Caco-2 (cell line): ENCODE measurements around the gene DUSP5. TPM values are rescaled to one million over a fixed set of nuclear protein-coding genes. Genes with fewer than 3 reads are reported as not detected.
A peak's percentile ranks its signal among the peaks of the same experiment; 100 is the strongest.

Experiments
- BruUV-seq: library from RNA; stranded (reverse); fragments of 400-500 nt; replicated peaks from 2 replicates; lab custom pipeline; 2021; lab: Mats Ljungman, UMichigan
- CTCF ChIA-PET: fragments of 300-600 bp; sonication (Branson Sonifier 250); formaldehyde crosslinking; loops from one replicate; lab custom pipeline; 2022; ENCODE audit warnings: antibody characterized with exemption; lab: Charles Lee
- POLR2A ChIA-PET: fragments of 300-600 bp; sonication (Branson Sonifier 250); formaldehyde crosslinking; loops from one replicate; lab custom pipeline; 2022; ENCODE audit warnings: antibody characterized with exemption; lab: Charles Lee
- DNase-seq, 2 experiments: peaks; one replicate each; pipeline versions ENCODE4 v3.0.0 to v3.0.0-alpha.2; 2020 to 2022
- H3K27me3 ChIP-seq: replicated peaks from 2 replicates; pipeline ENCODE4 v1.6.0; 2011; ENCODE audit warnings: low read length; ENCODE audit not compliant: control insufficient read depth, insufficient read depth
- H3K36me3 ChIP-seq: 2 replicates; pipeline ENCODE4 v1.5.1; 2011; ENCODE audit warnings: low read length; ENCODE audit not compliant: control insufficient read depth, insufficient read depth
- H3K4me1 ChIP-seq: fragments of 250-450 bp; sonication (Bioruptor Pico); 2 replicates; pipeline ENCODE4 v1.5.1; 2020; ENCODE audit warnings: mild to moderate bottlenecking
- H3K4me3 ChIP-seq: 2 replicates; pipeline ENCODE4 v1.5.1; 2011; ENCODE audit warnings: low read depth, mild to moderate bottlenecking, control low read depth, low read length
- H3K9me3 ChIP-seq: fragments of 250-450 bp; sonication (Bioruptor Pico); 2 replicates; pipeline ENCODE4 v1.5.1; 2020; ENCODE audit warnings: mild to moderate bottlenecking, moderate library complexity
- H3K27ac Mint-ChIP-seq: one replicate; pipeline ENCODE4 v1.8.0; 2022; ENCODE audit warnings: mixed read lengths; ENCODE audit not compliant: unreplicated experiment
- H3K27me3 Mint-ChIP-seq: one replicate; pipeline ENCODE4 v1.8.0; 2022; ENCODE audit warnings: mixed read lengths; ENCODE audit not compliant: insufficient read depth, unreplicated experiment
- H3K36me3 Mint-ChIP-seq: one replicate; pipeline ENCODE4 v1.8.0; 2022; ENCODE audit warnings: mild to moderate bottlenecking, mixed read lengths; ENCODE audit not compliant: insufficient read depth, unreplicated experiment
- H3K4me1 Mint-ChIP-seq: one replicate; pipeline ENCODE4 v1.8.0; 2022; ENCODE audit warnings: low read depth, mixed read lengths; ENCODE audit not compliant: unreplicated experiment
- H3K4me3 Mint-ChIP-seq: one replicate; pipeline ENCODE4 v1.8.0; 2022; ENCODE audit warnings: mild to moderate bottlenecking, moderate library complexity, mixed read lengths; ENCODE audit not compliant: unreplicated experiment
- H3K9me3 Mint-ChIP-seq: one replicate; pipeline ENCODE4 v1.8.0; 2022; ENCODE audit warnings: mixed read lengths; ENCODE audit not compliant: unreplicated experiment
- intact Hi-C: fragments of 100-400 bp; cut with micrococcal nuclease; formaldehyde crosslinking; loops from one replicate; pipeline ENCODE4 v1.10.0; 2022; ENCODE audit not compliant: unreplicated experiment
- total RNA-seq: library from RNA; stranded (reverse); gene quantifications from 2 replicates; pipeline ENCODE4 v1.2.3, GENCODE V29; 2022
- TF ChIP-seq, protein P1 (sequence below), 2 experiments: fragments of 200-600 bp in 1 of 2; IDR thresholded peaks; 1 replicate in 1 of 2; 2 replicates in 1 of 2; pipeline versions ENCODE4 v1.5.1 to v1.8.0; 2011 to 2022; ENCODE audit warnings: antibody characterized with exemption in 1 of 2, control low read depth in 1 of 2, inconsistent platforms in 1 of 2, low read depth in 1 of 2, low read length in 1 of 2, mild to moderate bottlenecking in 1 of 2, moderate library complexity in 1 of 2; ENCODE audit not compliant: insufficient read depth in 1 of 2, severe bottlenecking in 1 of 2, unreplicated experiment in 1 of 2

DUSP5 gene
- total RNA-seq, 1 experiment from 2014 or later, result 15.0 TPM

DNA sequence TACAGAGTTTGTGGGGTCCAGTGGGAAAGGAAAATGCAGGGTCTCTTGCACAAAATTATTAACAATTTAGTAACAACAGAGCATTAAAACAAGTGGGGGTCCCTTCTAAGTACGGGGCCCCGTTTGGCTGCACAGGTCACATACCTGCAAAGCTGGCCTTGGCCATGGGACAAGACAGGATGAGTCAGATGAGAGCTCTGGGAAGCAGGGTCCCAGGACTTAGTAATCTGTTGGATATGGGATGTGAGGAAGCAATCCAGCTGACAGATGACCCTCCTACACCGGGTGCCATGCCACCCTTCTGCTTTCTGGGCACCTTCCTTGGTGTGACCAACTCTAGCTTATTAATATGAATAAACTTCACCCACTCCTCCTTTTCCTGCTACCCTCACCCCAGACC lies 3.2 kb upstream of the DUSP5 start:
- Mint-ChIP-seq H3K36me3 (peaks cover 10% of the 10 kb centered on the region), H3K4me3 (no peak overlapping the region), H3K27ac (no peak overlapping the region), H3K27me3 (no peaks in the 10 kb centered on the region), H3K9me3 (no peaks in the 10 kb centered on the region), H3K4me1 (peaks cover 35% of the 10 kb centered on the region)
- no TSS peak for BruUV-seq
- Histone ChIP-seq H3K27me3 (no peaks in the 10 kb centered on the region), H3K4me3 (no peak overlapping the region), H3K4me1 (peaks cover 24% of the 10 kb centered on the region), H3K9me3 (no peaks in the 10 kb centered on the region), H3K36me3 (no peaks in the 10 kb centered on the region)
- no peak for DNase-seq
- intact Hi-C loops, result no loop called here
- CTCF ChIA-PET, result no interaction called here
- TF ChIP-seq, protein P1, sequence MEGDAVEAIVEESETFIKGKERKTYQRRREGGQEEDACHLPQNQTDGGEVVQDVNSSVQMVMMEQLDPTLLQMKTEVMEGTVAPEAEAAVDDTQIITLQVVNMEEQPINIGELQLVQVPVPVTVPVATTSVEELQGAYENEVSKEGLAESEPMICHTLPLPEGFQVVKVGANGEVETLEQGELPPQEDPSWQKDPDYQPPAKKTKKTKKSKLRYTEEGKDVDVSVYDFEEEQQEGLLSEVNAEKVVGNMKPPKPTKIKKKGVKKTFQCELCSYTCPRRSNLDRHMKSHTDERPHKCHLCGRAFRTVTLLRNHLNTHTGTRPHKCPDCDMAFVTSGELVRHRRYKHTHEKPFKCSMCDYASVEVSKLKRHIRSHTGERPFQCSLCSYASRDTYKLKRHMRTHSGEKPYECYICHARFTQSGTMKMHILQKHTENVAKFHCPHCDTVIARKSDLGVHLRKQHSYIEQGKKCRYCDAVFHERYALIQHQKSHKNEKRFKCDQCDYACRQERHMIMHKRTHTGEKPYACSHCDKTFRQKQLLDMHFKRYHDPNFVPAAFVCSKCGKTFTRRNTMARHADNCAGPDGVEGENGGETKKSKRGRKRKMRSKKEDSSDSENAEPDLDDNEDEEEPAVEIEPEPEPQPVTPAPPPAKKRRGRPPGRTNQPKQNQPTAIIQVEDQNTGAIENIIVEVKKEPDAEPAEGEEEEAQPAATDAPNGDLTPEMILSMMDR (IDR thresholded peaks at IDR 0.05; ENCODE audit: insufficient read depth in 1 of 2, low read depth in 1 of 2, low read length in 1 of 2, severe bottlenecking in 1 of 2, unreplicated experiment in 1 of 2), result no peak
- POLR2A ChIA-PET, result no interaction called here

DNA sequence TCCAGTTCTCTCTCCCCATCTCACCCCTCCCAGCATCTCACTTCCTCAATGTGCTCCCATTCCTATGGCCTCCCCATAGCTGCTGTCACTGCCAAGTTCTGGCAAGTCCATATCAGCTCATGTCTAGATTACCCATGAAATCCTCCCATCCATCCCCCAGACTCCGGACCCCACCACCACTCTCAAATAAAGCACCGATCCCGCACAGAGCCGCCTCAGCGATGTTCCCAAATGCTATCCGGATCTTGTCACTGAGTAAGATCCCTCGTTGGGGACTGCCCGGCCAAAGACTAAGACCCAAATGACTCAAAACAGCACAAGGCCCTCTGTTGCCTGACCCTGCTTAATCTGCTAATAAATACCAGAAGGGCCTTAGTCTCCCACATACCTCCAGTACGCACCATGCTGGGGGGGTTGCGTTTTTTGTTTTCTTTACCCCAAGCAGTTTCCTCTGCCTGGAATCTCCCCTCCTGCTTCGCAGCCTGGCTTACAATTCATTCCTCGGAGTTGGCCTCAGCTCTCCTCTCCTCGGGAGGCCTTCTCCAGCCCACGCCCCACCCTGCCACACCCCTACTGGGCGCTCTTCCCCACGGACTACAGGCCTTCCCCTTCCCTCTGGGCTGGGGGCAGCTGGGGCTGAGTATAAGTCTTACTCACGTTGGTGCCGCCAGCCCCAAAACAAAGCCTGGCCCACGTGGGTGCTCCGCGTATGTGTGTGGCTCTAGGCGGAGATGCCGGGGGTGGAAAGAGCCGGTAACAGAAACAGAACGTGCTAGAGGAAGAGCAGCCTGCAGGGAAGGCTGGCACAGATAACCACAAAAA lies 1.8 kb upstream of the DUSP5 start:
- no peak for DNase-seq

More for the DNA sequence above, 1.8 kb upstream of the DUSP5 start:
- intact Hi-C loops, result loop anchor here (2.0 to 5.0 kb wide), 2 partner anchors 13 to 99 kb away; no protein-coding TSS in a partner anchor
- BruUV-seq, result no TSS peak
- TF ChIP-seq, protein P1 (IDR thresholded peaks at IDR 0.05; ENCODE audit: insufficient read depth in 1 of 2, low read depth in 1 of 2, low read length in 1 of 2, severe bottlenecking in 1 of 2, unreplicated experiment in 1 of 2), result no peak
- Mint-ChIP-seq H3K4me1 (peaks cover 47% of the 10 kb centered on the region), H3K27ac (peak overlapping the region; percentile 53), H3K36me3 (peaks cover 14% of the 10 kb centered on the region), H3K9me3 (no peaks in the 10 kb centered on the region), H3K4me3 (peak overlapping the region; percentile 91), H3K27me3 (no peaks in the 10 kb centered on the region)
- ChIA-PET POLR2A (interaction anchor here (0.5 kb wide), 1 partner anchor 157 kb away, joined by 3 read pairs; no protein-coding TSS in a partner anchor), CTCF (interaction anchor here (1.1 kb wide), 1 partner anchor 51 kb away, joined by 4 read pairs; no protein-coding TSS in a partner anchor)
- H3K27me3 ChIP-seq, result no peaks in the 10 kb centered on the region
- H3K9me3 ChIP-seq, result no peaks in the 10 kb centered on the region
- H3K36me3 ChIP-seq, result no peaks in the 10 kb centered on the region
- H3K4me1 ChIP-seq, result peaks cover 38% of the 10 kb centered on the region
- H3K4me3 ChIP-seq, result no peak overlapping the region
